Transverse colon (tissue), 4 donors: ENCODE measurements around the gene ILKAP. TPM values are rescaled to one million over a fixed set of nuclear protein-coding genes. Genes with fewer than 3 reads are reported as not detected.

Source experiments
- DNase-seq: peaks from one replicate; pipeline ENCODE4 v3.0.0-alpha.2; 2019
- H3K27ac ChIP-seq, 4 donors: fragments of 200-600 bp; sonication (generic); 2 replicates each; pipeline ENCODE4 v1.5.1; 2016 to 2018; ENCODE audit warnings: inconsistent platforms in 4 of 4
- H3K27me3 ChIP-seq: fragments of 200-600 bp; sonication (generic); 2 replicates; pipeline ENCODE4 v1.5.1; 2017; ENCODE audit warnings: inconsistent platforms
- H3K36me3 ChIP-seq, 4 donors: fragments of 200-600 bp; sonication (generic); 2 replicates each; pipeline ENCODE4 v1.5.1; 2017 to 2019; ENCODE audit warnings: inconsistent platforms in 4 of 4
- H3K4me1 ChIP-seq, 4 donors: fragments of 200-600 bp; sonication (generic); 2 replicates each; pipeline ENCODE4 v1.5.1; 2017 to 2020; ENCODE audit warnings: inconsistent platforms in 4 of 4
- H3K4me3 ChIP-seq, 4 donors: fragments of 200-600 bp; sonication (generic); 1 replicate in 1 of 4; 2 replicates in 3 of 4; pipeline versions ENCODE4 v1.5.1 to v1.6.1; 2017 to 2019; ENCODE audit warnings: inconsistent platforms in 4 of 4
- H3K9me3 ChIP-seq, 2 donors: fragments of 200-600 bp; sonication (generic); 2 replicates each; pipeline ENCODE4 v1.5.1; 2017 to 2019; ENCODE audit warnings: inconsistent platforms in 2 of 2
- CTCF ChIP-seq, 5 experiments: fragments of 200-600 bp in 3 of 5; fragments of 450-650 bp in 2 of 5; sonication (generic) in 3 of 5; IDR thresholded peaks; 1 replicate in 2 of 5; 2 replicates in 3 of 5; pipeline ENCODE4 v1.5.1; 2016 to 2017; ENCODE audit warnings: antibody characterized with exemption in 5 of 5, inconsistent platforms in 3 of 5, mild to moderate bottlenecking in 2 of 5, moderate library complexity in 1 of 5
- EP300 ChIP-seq: sonication (generic); formaldehyde crosslinking; IDR thresholded peaks from one replicate; pipeline ENCODE4 v1.6.1; 2017; ENCODE audit warnings: antibody characterized with exemption, low read depth
- POLR2A ChIP-seq: fragments of 450-650 bp; IDR thresholded peaks from one replicate; pipeline ENCODE4 v1.6.1; 2016; ENCODE audit warnings: antibody characterized with exemption, mild to moderate bottlenecking, moderate library complexity
- POLR2AphosphoS5 ChIP-seq, 3 donors: sonication (generic); formaldehyde crosslinking; IDR thresholded peaks; one replicate each; pipeline ENCODE4 v1.6.1; 2016; ENCODE audit warnings: antibody characterized with exemption in 3 of 3
- WGBS, 2 donors: methylation state at CpG; one replicate each; pipeline ENCODE4 v1.1.5; 2018; ENCODE audit warnings: low coverage in 1 of 2; 5-methylcytosine and 5-hydroxymethylcytosine counted together
- in situ Hi-C, 4 donors: fragments of 200-750 bp; cut with MboI; loops; one replicate each; pipeline versions ENCODE4 v1.15.0 to v1.15.1; 2017; ENCODE audit warnings: low sequenced_read_pairs in 3 of 4, low pct_ligation_motif_present in 1 of 4, low pct_unique_long_range_greater_than_20kb in 1 of 4
- intact Hi-C: fragments of 100-400 bp; cut with DNase I; formaldehyde crosslinking; loops from one replicate; pipeline ENCODE4 v1.15.1; 2023; ENCODE audit warnings: low total_unique reads
- total RNA-seq, 4 donors: library from RNA; depleted of rRNA; stranded (reverse); fragments of >200 nt; gene quantifications; one replicate each; pipeline ENCODE4 v1.1.0, GENCODE V29; 2016

Gene ILKAP
- total RNA-seq, 4 donors from 2014 or later, result 16.3 to 40.0 (median 32.1) TPM

GRCh38 chr2:238128534-238129001 lies 74.9 kb downstream of the ILKAP start:
- Histone ChIP-seq H3K36me3 (no peaks in the 10 kb centered on the region), H3K27ac (no peak overlapping the region), H3K27me3 (no peaks in the 10 kb centered on the region), H3K9me3 (no peaks in the 10 kb centered on the region), H3K4me3 (no peak overlapping the region), H3K4me1 (peaks cover 0 to 7% (median 0%) of the 10 kb centered on the region in 4 donors)
- TF ChIP-seq POLR2A (no peak), CTCF (IDR thresholded peaks at IDR 0.05) (no peak), POLR2AphosphoS5 (IDR thresholded peaks at IDR 0.05) (no peak), EP300 (no peak)
- intact Hi-C loops, result no loop called here
- DNase-seq, result no peak
- 87% methylated on average over 25 of the region's 30 CpGs; no CpG with 5 or more reads in 1 of the 2 donors for WGBS, 2 donors
- in situ Hi-C loops, result no loop called here

GRCh38 chr2:238128061-238128440 lies 75.4 kb downstream of the ILKAP start:
- peaks cover 0 to 7% (median 0%) of the 10 kb centered on the region in 4 donors for H3K4me1 ChIP-seq
- intact Hi-C loops, result no loop called here

GRCh38 chr2:238127165-238128060 lies 76.1 kb downstream of the ILKAP start:
- intact Hi-C loops, result no loop called here
- Histone ChIP-seq H3K9me3 (no peaks in the 10 kb centered on the region), H3K4me3 (peak overlapping the region in 1 of 4 donors; percentile 36), H3K27ac (no peak overlapping the region), H3K36me3 (no peaks in the 10 kb centered on the region), H3K27me3 (no peaks in the 10 kb centered on the region), H3K4me1 (peaks cover 0 to 7% (median 0%) of the 10 kb centered on the region in 4 donors)
- no peak for TF ChIP-seq POLR2AphosphoS5 (IDR thresholded peaks at IDR 0.05)
- TF ChIP-seq CTCF (IDR thresholded peaks at IDR 0.05), result peak in 1 of 5 experiments; percentile 12
- 67% methylated on average over 24 of the region's 36 CpGs; no CpG with 5 or more reads in 1 of the 2 donors for WGBS, 2 donors
- DNase-seq, result no peak
- in situ Hi-C loops, result no loop called here

More at GRCh38 chr2:238128061-238128440, 75.4 kb downstream of the ILKAP start:
- in situ Hi-C loops, result no loop called here
- H3K9me3 ChIP-seq, result no peaks in the 10 kb centered on the region
- H3K4me3 ChIP-seq, result no peak overlapping the region
- 97% methylated on average over 22 of the region's 22 CpGs; no CpG with 5 or more reads in 1 of the 2 donors for WGBS, 2 donors
- H3K27ac ChIP-seq, result no peak overlapping the region
- TF ChIP-seq EP300 (no peak), POLR2AphosphoS5 (IDR thresholded peaks at IDR 0.05) (no peak), POLR2A (no peak), CTCF (IDR thresholded peaks at IDR 0.05) (no peak)
- H3K27me3 ChIP-seq, result no peaks in the 10 kb centered on the region
- DNase-seq, result no peak
- H3K36me3 ChIP-seq, result no peaks in the 10 kb centered on the region

GRCh38 chr2:238126775-238127164 lies 76.7 kb downstream of the ILKAP start:
- Histone ChIP-seq H3K4me1 (peaks cover 0 to 7% (median 0%) of the 10 kb centered on the region in 4 donors), H3K36me3 (no peaks in the 10 kb centered on the region), H3K27me3 (no peaks in the 10 kb centered on the region), H3K4me3 (no peak overlapping the region), H3K9me3 (no peaks in the 10 kb centered on the region), H3K27ac (no peak overlapping the region)
- no peak for DNase-seq
- intact Hi-C loops, result no loop called here
- no peak for TF ChIP-seq POLR2AphosphoS5 (IDR thresholded peaks at IDR 0.05)
- no peak for TF ChIP-seq EP300
- TF ChIP-seq POLR2A, result no peak
- TF ChIP-seq CTCF (IDR thresholded peaks at IDR 0.05), result no peak
- WGBS, 2 donors, result 75 to 94% methylated on average over 2 of the region's 2 CpGs
- in situ Hi-C loops, result no loop called here
